HEK293T (cell line): ENCODE measurements around the gene MAD2L2.

Source experiments
- CTCF ChIA-PET: fragments of 350-600 bp; formaldehyde crosslinking; extraction: SDS; loops from one replicate; lab custom pipeline; 2021; ENCODE audit warnings: antibody characterized with exemption, inconsistent platforms; lab: Yijun Ruan, JAX
- POLR2A ChIA-PET: fragments of 350-600 bp; formaldehyde crosslinking; extraction: SDS; loops from one replicate; lab custom pipeline; 2020; ENCODE audit warnings: antibody characterized with exemption, inconsistent platforms; lab: Yijun Ruan, JAX
- DNase-seq: peaks from one replicate; pipeline ENCODE4 v3.0.0; 2012; ENCODE audit warnings: mixed read lengths; ENCODE audit errors: extremely low spot score
- ARNT ChIP-seq: fragments of 450-650 bp; IDR thresholded peaks from 2 replicates; pipeline ENCODE4 v1.6.1; 2017; ENCODE audit warnings: mild to moderate bottlenecking
- BHLHE40 ChIP-seq: fragments of 450-650 bp; IDR thresholded peaks from 2 replicates; pipeline ENCODE4 v1.6.1; 2016; ENCODE audit warnings: mild to moderate bottlenecking, moderate library complexity, borderline replicate concordance
- CTBP1 ChIP-seq: fragments of 450-650 bp; IDR thresholded peaks from 2 replicates; pipeline ENCODE4 v1.6.1; 2016; ENCODE audit warnings: borderline replicate concordance
- ELF4 ChIP-seq: fragments of 450-650 bp; IDR thresholded peaks from 2 replicates; pipeline ENCODE4 v1.6.1; 2017; ENCODE audit warnings: antibody characterized with exemption
- FOXA1 ChIP-seq: fragments of 450-650 bp; IDR thresholded peaks from 2 replicates; pipeline ENCODE4 v1.6.1; 2016; ENCODE audit warnings: mild to moderate bottlenecking
- FOXK2 ChIP-seq: fragments of 450-650 bp; IDR thresholded peaks from 2 replicates; pipeline ENCODE4 v1.6.1; 2016; ENCODE audit warnings: mild to moderate bottlenecking
- FOXM1 ChIP-seq: fragments of 450-650 bp; IDR thresholded peaks from 2 replicates; pipeline ENCODE4 v1.6.1; 2017; ENCODE audit warnings: mild to moderate bottlenecking, borderline replicate concordance
- HDGF ChIP-seq: fragments of 450-650 bp; IDR thresholded peaks from 2 replicates; pipeline ENCODE4 v1.6.1; 2017; ENCODE audit warnings: antibody characterized with exemption, borderline replicate concordance
- L3MBTL2 ChIP-seq: fragments of 450-650 bp; conservative IDR thresholded peaks from 2 replicates; pipeline ENCODE4 v1.6.1; 2016; ENCODE audit warnings: mild to moderate bottlenecking
- LEF1 ChIP-seq: fragments of 450-650 bp; IDR thresholded peaks from 2 replicates; pipeline ENCODE4 v1.6.1; 2017; ENCODE audit warnings: mild to moderate bottlenecking, borderline replicate concordance
- SP1 ChIP-seq: fragments of 450-650 bp; IDR thresholded peaks from 2 replicates; pipeline ENCODE4 v1.6.1; 2017
- SUZ12 ChIP-seq: fragments of 450-650 bp; IDR thresholded peaks from 2 replicates; pipeline ENCODE4 v1.6.1; 2016; ENCODE audit warnings: mild to moderate bottlenecking
- TARDBP ChIP-seq: fragments of 450-650 bp; IDR thresholded peaks from 2 replicates; pipeline ENCODE4 v1.6.1; 2016
- ZNF384 ChIP-seq: fragments of 450-650 bp; IDR thresholded peaks from 2 replicates; pipeline ENCODE4 v1.6.1; 2016
- TF ChIP-seq, protein P1 (sequence below): fragments of 450-650 bp; IDR thresholded peaks from 2 replicates; pipeline ENCODE4 v1.6.1; 2016

Gene MAD2L2

GRCh38 chr1:11659748-11660147 is 21.2 kb downstream of the MAD2L2 start:
- ChIA-PET POLR2A (no interaction called here), CTCF (no interaction called here)

DNA sequence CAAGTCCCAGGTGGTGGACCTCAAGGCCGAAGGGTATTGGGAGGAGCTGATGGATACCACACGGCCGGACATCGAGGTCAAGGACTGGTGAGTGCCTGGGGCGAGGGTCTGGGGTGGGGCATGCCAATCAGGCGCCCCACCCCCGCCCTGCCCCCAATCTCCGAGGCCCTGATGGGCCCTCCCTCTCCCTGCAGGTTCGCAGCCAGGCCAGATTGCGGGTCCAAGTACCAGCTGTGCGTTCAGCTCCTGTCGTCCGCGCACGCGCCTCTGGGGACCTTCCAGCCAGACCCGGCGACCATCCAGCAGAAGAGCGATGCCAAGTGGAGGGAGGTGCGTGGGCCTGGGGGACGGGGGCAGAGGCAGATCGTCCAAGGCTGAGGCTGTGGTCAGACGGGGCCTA is 22.4 kb downstream of the MAD2L2 start:
- ChIA-PET POLR2A (no interaction called here), CTCF (no interaction called here)
- no peak for DNase-seq
- TF ChIP-seq SUZ12: no peak
- no peak for TF ChIP-seq L3MBTL2
- no peak for TF ChIP-seq HDGF
- no peak for TF ChIP-seq TARDBP
- no peak for TF ChIP-seq BHLHE40

More at GRCh38 chr1:11659748-11660147, 21.2 kb downstream of the MAD2L2 start:
- DNase-seq: no peak
- TF ChIP-seq CTBP1: no peak
- no peak for TF ChIP-seq ARNT
- TF ChIP-seq FOXA1: no peak
- TF ChIP-seq SUZ12: no peak
- TF ChIP-seq FOXM1: no peak
- TF ChIP-seq SP1: no peak
- no peak for TF ChIP-seq HDGF
- TF ChIP-seq LEF1: no peak
- TF ChIP-seq ZNF384: no peak
- TF ChIP-seq TARDBP: no peak

- TF ChIP-seq FOXA1: no peak
- no peak for TF ChIP-seq ELF4
- no peak for TF ChIP-seq FOXM1
- TF ChIP-seq TARDBP: no peak
- no peak for TF ChIP-seq FOXK2
- TF ChIP-seq SUZ12: no peak
- TF ChIP-seq ARNT: no peak
- ChIA-PET POLR2A (no interaction called here), CTCF (no interaction called here)
- DNase-seq: no peak
Observed at GRCh38 chr1:11657654-11658053, 23.3 kb downstream of the MAD2L2 start.

GRCh38 chr1:11654939-11655808 is 25.8 kb downstream of the MAD2L2 start:
- no peak for DNase-seq
- TF ChIP-seq ZNF384 (no peak), SP1 (no peak), HDGF (no peak), ARNT (no peak)
- TF ChIP-seq, protein P1, sequence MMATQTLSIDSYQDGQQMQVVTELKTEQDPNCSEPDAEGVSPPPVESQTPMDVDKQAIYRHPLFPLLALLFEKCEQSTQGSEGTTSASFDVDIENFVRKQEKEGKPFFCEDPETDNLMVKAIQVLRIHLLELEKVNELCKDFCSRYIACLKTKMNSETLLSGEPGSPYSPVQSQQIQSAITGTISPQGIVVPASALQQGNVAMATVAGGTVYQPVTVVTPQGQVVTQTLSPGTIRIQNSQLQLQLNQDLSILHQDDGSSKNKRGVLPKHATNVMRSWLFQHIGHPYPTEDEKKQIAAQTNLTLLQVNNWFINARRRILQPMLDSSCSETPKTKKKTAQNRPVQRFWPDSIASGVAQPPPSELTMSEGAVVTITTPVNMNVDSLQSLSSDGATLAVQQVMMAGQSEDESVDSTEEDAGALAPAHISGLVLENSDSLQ: no peak
- ChIA-PET CTCF (interaction anchor here (1.1 to 1.8 kb wide), 4 partner anchors 9 to 64 kb away, joined by 3 to 7 read pairs (median 6); partner anchors contain the start of gene FBXO6), POLR2A (interaction anchor here (1.1 kb wide), 2 partner anchors 9 to 82 kb away, joined by 3 to 4 read pairs; partner anchors contain the start of gene FBXO6)

DNA sequence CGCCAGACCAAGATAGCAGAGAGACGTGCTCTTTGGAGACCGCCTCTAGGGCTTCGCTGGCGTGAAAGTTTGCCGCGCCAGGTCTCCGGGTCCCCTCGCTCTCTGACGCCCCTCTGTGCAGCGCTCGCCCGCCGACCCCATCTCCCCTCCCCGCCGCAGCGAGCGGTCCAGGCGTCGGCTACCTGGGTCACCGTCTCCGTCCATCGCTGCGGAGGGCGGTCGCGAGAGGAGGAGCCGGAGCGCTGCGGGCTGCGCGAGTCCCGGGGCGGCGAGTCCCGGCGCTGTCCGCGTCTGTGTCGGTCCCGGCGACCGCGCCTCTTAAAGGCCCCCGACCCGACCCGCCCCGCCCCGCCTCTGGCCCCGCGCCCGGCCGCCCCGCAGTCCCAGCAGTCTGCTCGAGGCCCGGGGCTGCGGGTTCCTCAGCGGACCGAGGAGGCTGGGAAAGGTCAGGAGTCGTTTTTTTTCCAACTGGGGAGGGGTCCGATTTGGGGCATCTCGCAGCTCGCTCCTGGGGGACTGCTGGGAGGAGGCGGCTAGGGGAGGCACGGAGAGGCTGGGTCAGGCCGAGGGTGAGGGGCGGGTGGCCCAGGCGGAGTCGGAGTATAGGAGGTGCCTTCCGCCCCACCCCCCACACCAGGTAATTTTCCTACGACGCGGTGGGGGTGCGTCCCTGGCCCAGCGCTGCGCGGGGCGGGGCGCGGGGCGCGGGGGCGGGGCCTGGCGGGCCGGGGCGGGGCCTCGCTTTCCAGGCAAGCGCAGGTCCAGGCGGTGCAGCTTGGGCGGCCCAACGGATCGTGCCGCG is 26.6 kb downstream of the MAD2L2 start, which contains the start of the genes FBXO2 and FBXO44:
Gene FBXO2, minus strand, starts transcription at position 293 of the 802 bp plus-strand sequence. Its CDS starts 89 bp downstream, at position 204.
Gene FBXO44, plus strand, starts transcription at position 741 of the 802 bp plus-strand sequence. CDS start 959 bp downstream, outside the sequence.
- TF ChIP-seq FOXA1: no peak
- TF ChIP-seq ZNF384: no peak
- TF ChIP-seq FOXM1: no peak
- no peak for TF ChIP-seq HDGF
- TF ChIP-seq, protein P1: no peak
- no peak for TF ChIP-seq ELF4
- TF ChIP-seq TARDBP: no peak
- no peak for TF ChIP-seq FOXK2
- no peak for TF ChIP-seq SUZ12
- TF ChIP-seq SP1: no peak
- no peak for TF ChIP-seq BHLHE40
- ChIA-PET POLR2A (interaction anchor here (1.1 kb wide), 1 partner anchor 10 kb away, joined by 4 read pairs; the partner anchor contains the start of gene FBXO6), CTCF (interaction anchor here (1.8 kb wide), 1 partner anchor 65 kb away, joined by 6 read pairs; no protein-coding TSS in a partner anchor)
- DNase-seq: peak; percentile 71

DNA sequence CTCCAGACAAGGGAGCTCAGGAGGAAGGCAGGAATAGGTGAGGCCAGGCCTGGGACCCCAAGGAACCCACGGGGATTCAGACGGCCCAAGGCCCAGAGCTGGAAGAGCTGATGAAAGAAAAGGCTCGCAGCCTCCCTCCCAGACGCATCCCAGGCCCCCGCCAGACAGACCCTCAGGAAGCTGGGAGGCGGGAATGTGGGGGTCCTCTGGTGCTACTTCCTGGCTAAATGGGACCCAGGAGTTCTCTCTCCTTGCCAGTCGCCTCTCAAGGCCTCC is 27.1 kb downstream of the MAD2L2 start:
- TF ChIP-seq FOXA1: no peak
- no peak for TF ChIP-seq FOXM1
- CTCF ChIA-PET: interaction anchor here (1.5 kb wide), 1 partner anchor 57 kb away, joined by 4 read pairs; no protein-coding TSS in a partner anchor
- POLR2A ChIA-PET: interaction anchor here (1.1 kb wide), 1 partner anchor 10 kb away, joined by 4 read pairs; the partner anchor contains the start of gene FBXO6
- no peak for DNase-seq
